CD4-positive, alpha-beta T cell (primary cell): Measurements from ENCODE around the gene SLX4. TPM values are rescaled to one million over a fixed set of nuclear protein-coding genes. Genes with fewer than 3 reads are reported as not detected.

ENCODE experiments used
- ATAC-seq: fragments of 200-7000 bp; cut with Tn5 transposase; one replicate; pipeline ENCODE4 v1.10.0; 2022; ENCODE audit warnings: mild to moderate bottlenecking; ENCODE audit not compliant: poor library complexity
- CTCF ChIA-PET: fragments of 350-600 bp; sonication (Branson Sonifier 250); formaldehyde crosslinking; loops from one replicate; lab custom pipeline; 2021; ENCODE audit warnings: antibody characterized with exemption, inconsistent platforms; lab: Charles Lee
- POLR2A ChIA-PET: fragments of 350-600 bp; sonication (Branson Sonifier 250); formaldehyde crosslinking; loops from one replicate; lab custom pipeline; 2021; ENCODE audit warnings: antibody characterized with exemption, inconsistent platforms; lab: Charles Lee
- DNase-seq, 14 experiments: peaks; one replicate each; pipeline ENCODE4 v3.0.0-alpha.2; 2013 to 2020; ENCODE audit warnings: mixed read lengths in 2 of 14
- H3K27ac ChIP-seq, 2 donors: one replicate each; pipeline versions ENCODE4 v1.5.1 to v1.7.0; 2013; ENCODE audit warnings: low read length in 2 of 2, low read depth in 1 of 2, mild to moderate bottlenecking in 1 of 2
- H3K27me3 ChIP-seq, 2 experiments: 1 replicate in 1 of 2; 2 replicates in 1 of 2; pipeline versions ENCODE4 v1.6.1 to v1.7.0; 2013; ENCODE audit warnings: low read length in 2 of 2, control low read depth in 1 of 2, mild to moderate bottlenecking in 1 of 2, moderate library complexity in 1 of 2; ENCODE audit not compliant: insufficient read depth in 2 of 2, control insufficient read depth in 1 of 2
- H3K36me3 ChIP-seq: one replicate; pipeline ENCODE4 v1.6.1; 2013; ENCODE audit warnings: low read length, control low read depth; ENCODE audit not compliant: insufficient read depth
- H3K4me1 ChIP-seq: one replicate; pipeline ENCODE4 v1.6.1; 2013; ENCODE audit warnings: low read length, control low read depth; ENCODE audit not compliant: insufficient read depth
- H3K4me3 ChIP-seq: one replicate; pipeline ENCODE4 v1.5.1; 2013; ENCODE audit warnings: mild to moderate bottlenecking, low read length, moderate library complexity
- H3K9me3 ChIP-seq, 2 experiments: 1 replicate in 1 of 2; 2 replicates in 1 of 2; pipeline versions ENCODE4 v1.6.1 to v1.7.0; 2013; ENCODE audit warnings: low read length in 2 of 2, mild to moderate bottlenecking in 2 of 2, control low read depth in 1 of 2, moderate library complexity in 1 of 2; ENCODE audit not compliant: control insufficient read depth in 1 of 2, insufficient read depth in 1 of 2
- H3K27ac Mint-ChIP-seq: one replicate; pipeline ENCODE4 v1.8.0; 2020; ENCODE audit warnings: mixed read lengths
- H3K27me3 Mint-ChIP-seq: one replicate; pipeline ENCODE4 v1.8.0; 2021; ENCODE audit warnings: mixed read lengths
- H3K36me3 Mint-ChIP-seq: one replicate; pipeline ENCODE4 v1.8.0; 2021; ENCODE audit warnings: low read depth, mixed read lengths
- H3K4me1 Mint-ChIP-seq: one replicate; pipeline ENCODE4 v1.8.0; 2021; ENCODE audit warnings: low read depth, mixed read lengths
- H3K4me3 Mint-ChIP-seq: one replicate; pipeline ENCODE4 v1.8.0; 2020; ENCODE audit warnings: mild to moderate bottlenecking, mixed read lengths
- H3K9me3 Mint-ChIP-seq: one replicate; pipeline ENCODE4 v1.8.0; 2020; ENCODE audit warnings: mixed read lengths
- CTCF ChIP-seq: fragments of 200-600 bp; IDR thresholded peaks from one replicate; pipeline ENCODE4 v1.8.0; 2022; ENCODE audit warnings: antibody characterized with exemption, mild to moderate bottlenecking
- intact Hi-C, 2 experiments: fragments of 100-400 bp; cut with DNase I in 1 of 2; cut with micrococcal nuclease in 1 of 2; formaldehyde crosslinking; loops; one replicate each; pipeline versions ENCODE4 v1.15.1 to v1.9.0; 2023 to 2025; cut with DNase I, micrococcal nuclease
- total RNA-seq, 174 experiments: library from RNA in 2 of 174; stranded (reverse) in 2 of 174; gene quantifications; one replicate each; pipeline ENCODE4 v1.2.3 and lab custom pipeline; 2021 to 2026

SLX4 gene
- total RNA-seq, 2 experiments from 2014 or later, result 5.1 to 5.2 TPM

- no peaks in the 10 kb centered on the region for H3K9me3 Mint-ChIP-seq
- no peaks in the 10 kb centered on the region for H3K27me3 ChIP-seq
- intact Hi-C loops, result no loop called here
- ChIA-PET CTCF (no interaction called here), POLR2A (no interaction called here)
- DNase-seq, result peak in 3 of 14 experiments; percentile 16 to 43 (median 30)
- no peak overlapping the region for H3K27ac Mint-ChIP-seq
- H3K9me3 ChIP-seq, result no peaks in the 10 kb centered on the region
- H3K27me3 Mint-ChIP-seq, result no peaks in the 10 kb centered on the region
- H3K4me3 Mint-ChIP-seq, result no peak overlapping the region
- TF ChIP-seq CTCF, result no peak
- no peak for ATAC-seq
- H3K4me3 ChIP-seq, result no peak overlapping the region
- peaks cover 10% of the 10 kb centered on the region for H3K36me3 ChIP-seq
- peaks cover 44% of the 10 kb centered on the region for H3K4me1 Mint-ChIP-seq
- peaks cover 16% of the 10 kb centered on the region for H3K36me3 Mint-ChIP-seq
- no peak overlapping the region for H3K27ac ChIP-seq
- peaks cover 16% of the 10 kb centered on the region for H3K4me1 ChIP-seq
Measured at GRCh38 chr16:3618769-3619141, 7.3 kb upstream of the SLX4 start.

GRCh38 chr16:3612510-3613466, 1.4 kb upstream of the SLX4 start:
- no peak for ATAC-seq
- H3K9me3 ChIP-seq, result no peaks in the 10 kb centered on the region
- H3K4me3 Mint-ChIP-seq, result peak overlapping the region; percentile 98
- H3K9me3 Mint-ChIP-seq, result no peaks in the 10 kb centered on the region
- H3K36me3 Mint-ChIP-seq, result peaks cover 32% of the 10 kb centered on the region
- peaks cover 3% of the 10 kb centered on the region for H3K36me3 ChIP-seq
- peak overlapping the region; percentile 90 for H3K27ac Mint-ChIP-seq
- CTCF ChIA-PET, result interaction anchor here (1.0 to 1.2 kb wide), 2 partner anchors 14 to 641 kb away, joined by 3 to 5 read pairs; no protein-coding TSS in a partner anchor
- no peak overlapping the region for H3K27ac ChIP-seq
- H3K27me3 ChIP-seq, result no peaks in the 10 kb centered on the region
- POLR2A ChIA-PET, result interaction anchor here (0.9 to 1.2 kb wide), 7 partner anchors 13 to 330 kb away, joined by 3 to 6 read pairs (median 3); partner anchors contain the start of genes ZNF174, ZNF263 and ZSCAN32
- no peak for TF ChIP-seq CTCF
- H3K27me3 Mint-ChIP-seq, result no peaks in the 10 kb centered on the region
- intact Hi-C loops, result loop anchor here in 1 of 2 experiments (5.0 kb wide), 2 partner anchors 35 to 105 kb away; partner anchors contain the start of genes NLRC3 and TRAP1
- H3K4me3 ChIP-seq, result peak overlapping the region; percentile 95
- peaks cover 61% of the 10 kb centered on the region for H3K4me1 Mint-ChIP-seq
- H3K4me1 ChIP-seq, result peaks cover 37% of the 10 kb centered on the region
- peak in 1 of 14 experiments; percentile 31 for DNase-seq

- H3K27me3 ChIP-seq, result no peaks in the 10 kb centered on the region
- TF ChIP-seq CTCF, result no peak
- Mint-ChIP-seq H3K4me1 (peaks cover 49% of the 10 kb centered on the region), H3K9me3 (no peaks in the 10 kb centered on the region), H3K27ac (peak overlapping the region; percentile 90), H3K4me3 (peak overlapping the region; percentile 98), H3K27me3 (no peaks in the 10 kb centered on the region), H3K36me3 (peaks cover 27% of the 10 kb centered on the region)
- no peaks in the 10 kb centered on the region for H3K9me3 ChIP-seq
- intact Hi-C loops, result loop anchor here (2.0 to 5.0 kb wide), 5 partner anchors 32 to 328 kb away; partner anchors contain the start of genes CREBBP (in 1 of the 2), NLRC3 (in 1 of the 2), TRAP1 (in 1 of the 2) and ZNF263 (in 1 of the 2)
- peak overlapping the region; percentile 80 to 86 for H3K27ac ChIP-seq
- DNase-seq, result no peak
- peak overlapping the region; percentile 95 for H3K4me3 ChIP-seq
- peaks cover 37% of the 10 kb centered on the region for H3K4me1 ChIP-seq
- ChIA-PET POLR2A (no interaction called here), CTCF (no interaction called here)
- peaks cover 3% of the 10 kb centered on the region for H3K36me3 ChIP-seq
- ATAC-seq, result no peak
Measured at GRCh38 chr16:3610698-3611145, 684 bp downstream of the SLX4 start.
